GM23248 (cell line): ENCODE results near the gene DACH2. TPM values are rescaled to one million over a fixed set of nuclear protein-coding genes. Genes with fewer than 3 reads are reported as not detected.

Experiments
- DNase-seq: peaks from one replicate; pipeline ENCODE4 v3.0.0-alpha.2; 2015
- H2AFZ ChIP-seq: fragments of 200-600 bp; sonication (generic); 2 replicates; pipeline ENCODE4 v1.6.1; 2016; ENCODE audit warnings: antibody characterized with exemption
- H3F3A ChIP-seq: fragments of 200-600 bp; sonication (generic); 2 replicates; pipeline ENCODE4 v1.6.1; 2016; ENCODE audit warnings: mild to moderate bottlenecking, antibody characterized with exemption, mixed run types; ENCODE audit not compliant: insufficient read depth
- H3K27ac ChIP-seq: fragments of 200-600 bp; sonication (generic); 2 replicates; pipeline ENCODE4 v1.5.1; 2016; ENCODE audit warnings: mild to moderate bottlenecking
- H3K27me3 ChIP-seq: fragments of 200-600 bp; sonication (generic); replicated peaks from 2 replicates; pipeline ENCODE4 v1.6.1; 2016; ENCODE audit warnings: mild to moderate bottlenecking; ENCODE audit not compliant: insufficient read depth
- H3K36me3 ChIP-seq: fragments of 200-600 bp; sonication (generic); 2 replicates; pipeline ENCODE4 v1.6.1; 2016; ENCODE audit warnings: low read depth, mild to moderate bottlenecking
- H3K4me1 ChIP-seq: fragments of 200-600 bp; sonication (generic); 2 replicates; pipeline ENCODE4 v1.6.1; 2016; ENCODE audit warnings: mild to moderate bottlenecking; ENCODE audit not compliant: insufficient read depth
- H3K4me2 ChIP-seq: fragments of 200-600 bp; sonication (generic); one replicate; pipeline ENCODE4 v1.6.1; 2016; ENCODE audit warnings: mild to moderate bottlenecking; ENCODE audit not compliant: unreplicated experiment
- H3K4me3 ChIP-seq: fragments of 200-600 bp; sonication (generic); 2 replicates; pipeline ENCODE4 v1.5.1; 2016; ENCODE audit warnings: mild to moderate bottlenecking
- H3K79me2 ChIP-seq: fragments of 200-600 bp; sonication (generic); 2 replicates; pipeline ENCODE4 v1.6.1; 2016; ENCODE audit warnings: mild to moderate bottlenecking; ENCODE audit not compliant: insufficient read depth
- H3K9ac ChIP-seq: fragments of 200-600 bp; sonication (generic); 2 replicates; pipeline ENCODE4 v1.6.1; 2016; ENCODE audit warnings: mild to moderate bottlenecking
- H3K9me2 ChIP-seq: fragments of 200-600 bp; sonication (generic); 2 replicates; pipeline ENCODE4 v1.6.1; 2016; ENCODE audit warnings: mixed run types, mild to moderate bottlenecking, moderate library complexity; ENCODE audit not compliant: insufficient read depth
- H3K9me3 ChIP-seq: fragments of 200-600 bp; sonication (generic); one replicate; pipeline ENCODE4 v1.6.1; 2017; ENCODE audit warnings: low read depth
- H4K20me1 ChIP-seq: fragments of 200-600 bp; sonication (generic); 2 replicates; pipeline ENCODE4 v1.6.0; 2016; ENCODE audit not compliant: insufficient read depth
- EZH2 ChIP-seq: fragments of 200-600 bp; sonication (generic); IDR thresholded peaks from 2 replicates; pipeline ENCODE4 v1.6.1; 2018; ENCODE audit warnings: antibody characterized with exemption, mild to moderate bottlenecking; ENCODE audit not compliant: insufficient read depth, poor library complexity, severe bottlenecking
- EZH2phosphoT487 ChIP-seq: fragments of 200-600 bp; sonication (generic); IDR thresholded peaks from 2 replicates; pipeline ENCODE4 v1.6.1; 2018; ENCODE audit warnings: antibody characterized with exemption, moderate library complexity, mild to moderate bottlenecking, low read depth; ENCODE audit not compliant: insufficient read depth
- WGBS, 2 experiments: methylation state at CpG; one replicate each; pipeline ENCODE4 v1.1.6; 2015 to 2017; ENCODE audit warnings: low lambda C conversion rate in 2 of 2, low coverage in 1 of 2; ENCODE audit errors: missing lambda C conversion rate in 2 of 2; 5-methylcytosine and 5-hydroxymethylcytosine counted together
- in situ Hi-C: fragments of 300-500 bp; cut with MboI; formaldehyde crosslinking; loops from 2 replicates; pipeline ENCODE4 v1.15.0; 2020
- polyA plus RNA-seq: library from polyadenylated mRNA; unstranded; fragments of >200 nt; fragmentation: Nextera tagmentation; extraction: Ambion mirVana; gene quantifications from 2 replicates; pipeline ENCODE4 v1.2.1, GENCODE V29; 2016
- total RNA-seq: library from RNA; depleted of rRNA; stranded (reverse); fragments of >200 nt; shearing (Covaris generic); gene quantifications from 2 replicates; pipeline ENCODE4 v1.2.3, GENCODE V29; 2014

The DACH2 gene
- total and polyA plus RNA-seq, 2 experiments from 2014 or later, result not detected

- no peaks in the 10 kb centered on the region for H3K4me1 ChIP-seq
- no peak for DNase-seq
- no peaks in the 10 kb centered on the region for H3K9me3 ChIP-seq
- H3K9me2 ChIP-seq, result no peaks in the 10 kb centered on the region
- no peaks in the 10 kb centered on the region for H4K20me1 ChIP-seq
- no peak overlapping the region for H2AFZ ChIP-seq
- in situ Hi-C loops, result no loop called here
- TF ChIP-seq EZH2phosphoT487 (no peak), EZH2 (no peak)
- no peaks in the 10 kb centered on the region for H3K27me3 ChIP-seq
- no peak overlapping the region for H3K9ac ChIP-seq
- H3K4me3 ChIP-seq, result no peak overlapping the region
- H3F3A ChIP-seq, result no peaks in the 10 kb centered on the region
- no peak overlapping the region for H3K4me2 ChIP-seq
- WGBS, 2 experiments, result 0% methylated on average over 1 of the region's 1 CpG
- no peaks in the 10 kb centered on the region for H3K36me3 ChIP-seq
- H3K27ac ChIP-seq, result no peak overlapping the region
- no peaks in the 10 kb centered on the region for H3K79me2 ChIP-seq
These were observed 222.7 kb downstream of the DACH2 start for GRCh38 chrX:86370927-86371326.

DNA sequence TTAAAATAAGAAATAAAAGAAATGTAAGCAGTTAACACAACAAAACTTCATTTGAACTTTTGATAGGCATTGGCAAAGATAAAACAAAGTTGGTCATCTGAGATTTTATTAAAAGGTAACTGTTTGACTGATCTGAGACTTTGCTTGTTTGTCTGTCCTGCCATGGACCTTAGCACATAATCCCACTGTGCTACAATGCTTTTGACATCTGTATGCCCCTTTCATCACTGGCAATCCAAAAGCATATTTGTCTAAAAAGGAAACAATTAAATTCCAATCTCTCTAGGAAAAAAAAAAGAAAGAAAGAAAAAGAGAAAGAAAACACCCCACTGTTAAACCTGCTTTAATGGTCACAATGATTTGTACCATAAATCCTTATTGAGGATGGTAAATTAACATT, 231.0 kb downstream of the DACH2 start:
- Histone ChIP-seq H3K9me2 (no peaks in the 10 kb centered on the region), H3K4me2 (no peak overlapping the region), H3K27me3 (no peaks in the 10 kb centered on the region), H3K9me3 (no peaks in the 10 kb centered on the region), H3K36me3 (no peaks in the 10 kb centered on the region), H2AFZ (no peak overlapping the region), H4K20me1 (no peaks in the 10 kb centered on the region), H3K9ac (no peak overlapping the region), H3K79me2 (no peaks in the 10 kb centered on the region), H3K4me3 (no peak overlapping the region), H3K27ac (no peak overlapping the region), H3F3A (no peaks in the 10 kb centered on the region), H3K4me1 (no peaks in the 10 kb centered on the region)
- in situ Hi-C loops, result no loop called here
- TF ChIP-seq EZH2phosphoT487 (no peak), EZH2 (no peak)
- DNase-seq, result no peak

GRCh38 chrX:86383681-86384540, 235.7 kb downstream of the DACH2 start:
- no peak for TF ChIP-seq EZH2
- TF ChIP-seq EZH2phosphoT487, result no peak
- in situ Hi-C loops, result no loop called here
- WGBS, 2 experiments, result 0 to 1% methylated on average over 3 of the region's 3 CpGs

GRCh38 chrX:86407371-86407770, 259.1 kb downstream of the DACH2 start:
- Histone ChIP-seq H3K9me2 (no peaks in the 10 kb centered on the region), H3K27me3 (no peaks in the 10 kb centered on the region), H3K4me3 (no peak overlapping the region), H3K36me3 (no peaks in the 10 kb centered on the region), H3K27ac (no peak overlapping the region), H3K9ac (no peak overlapping the region), H3K4me1 (no peaks in the 10 kb centered on the region), H3K4me2 (no peak overlapping the region), H3K9me3 (no peaks in the 10 kb centered on the region), H4K20me1 (no peaks in the 10 kb centered on the region), H2AFZ (no peak overlapping the region), H3K79me2 (no peaks in the 10 kb centered on the region), H3F3A (no peaks in the 10 kb centered on the region)
- 10 to 13% methylated on average over 4 of the region's 4 CpGs for WGBS, 2 experiments
- in situ Hi-C loops, result no loop called here
- TF ChIP-seq EZH2, result no peak
- TF ChIP-seq EZH2phosphoT487, result no peak
- DNase-seq, result no peak

More at GRCh38 chrX:86383681-86384540, 235.7 kb downstream of the DACH2 start:
- no peak overlapping the region for H3K4me3 ChIP-seq
- no peaks in the 10 kb centered on the region for H3K79me2 ChIP-seq
- H3K9ac ChIP-seq, result no peak overlapping the region
- no peaks in the 10 kb centered on the region for H3K36me3 ChIP-seq
- H3K9me3 ChIP-seq, result no peaks in the 10 kb centered on the region
- H3K4me1 ChIP-seq, result no peaks in the 10 kb centered on the region
- H2AFZ ChIP-seq, result no peak overlapping the region
- no peaks in the 10 kb centered on the region for H3K9me2 ChIP-seq
- DNase-seq, result no peak
- H3K4me2 ChIP-seq, result no peak overlapping the region
- H3F3A ChIP-seq, result no peaks in the 10 kb centered on the region
- no peaks in the 10 kb centered on the region for H3K27me3 ChIP-seq
- H3K27ac ChIP-seq, result no peak overlapping the region
- H4K20me1 ChIP-seq, result no peaks in the 10 kb centered on the region

GRCh38 chrX:86421771-86422170, 273.5 kb downstream of the DACH2 start:
- Histone ChIP-seq H4K20me1 (no peaks in the 10 kb centered on the region), H3K79me2 (no peaks in the 10 kb centered on the region), H3K27ac (no peak overlapping the region), H3K9me2 (no peaks in the 10 kb centered on the region), H3K4me1 (no peaks in the 10 kb centered on the region), H3K27me3 (no peaks in the 10 kb centered on the region), H3K4me3 (no peak overlapping the region), H3K36me3 (no peaks in the 10 kb centered on the region), H3K9me3 (no peaks in the 10 kb centered on the region), H3K9ac (no peak overlapping the region), H3F3A (no peaks in the 10 kb centered on the region), H2AFZ (no peak overlapping the region), H3K4me2 (no peak overlapping the region)
- TF ChIP-seq EZH2 (no peak), EZH2phosphoT487 (no peak)
- WGBS, 2 experiments, result 36 to 54% methylated on average over 1 of the region's 1 CpG
- in situ Hi-C loops, result no loop called here
- DNase-seq, result no peak
